Small intestine (tissue), 16 donors: ENCODE measurements around the gene MYOZ1. TPM values are rescaled to one million over a fixed set of nuclear protein-coding genes. Genes with fewer than 3 reads are reported as not detected.
"Not testable (repeated sequence)": the region's sequence is repeated elsewhere in the genome, so short reads cannot be mapped to it uniquely, and the experiment has no call there.

ENCODE experiments used
- DNase-seq, 2 donors: peaks; one replicate each; pipeline versions ENCODE4 v3.0.0 to v3.0.0-alpha.2; 2013
- FAIRE-seq: peaks from 2 replicates; lab custom pipeline; 2012; peaks lifted over from hg19 to GRCh38; lab: Jason Lieb, UNC
- H3K27ac ChIP-seq, 3 donors: one replicate each; pipeline ENCODE4 v1.5.1; 2013; ENCODE audit warnings: low read length in 2 of 3, mild to moderate bottlenecking in 2 of 3, control low read depth in 1 of 3, inconsistent platforms in 1 of 3, low read depth in 1 of 3, moderate library complexity in 1 of 3
- H3K27me3 ChIP-seq, 3 donors: one replicate each; pipeline ENCODE4 v1.6.1; 2013; ENCODE audit warnings: low read length in 3 of 3, inconsistent platforms in 1 of 3; ENCODE audit not compliant: control insufficient read depth in 3 of 3, insufficient read depth in 3 of 3
- H3K36me3 ChIP-seq, 3 donors: one replicate each; pipeline ENCODE4 v1.6.1; 2013; ENCODE audit warnings: low read length in 3 of 3, inconsistent platforms in 1 of 3, low read depth in 1 of 3, mild to moderate bottlenecking in 1 of 3, moderate library complexity in 1 of 3; ENCODE audit not compliant: control insufficient read depth in 3 of 3, insufficient read depth in 2 of 3
- H3K4me1 ChIP-seq, 3 donors: one replicate each; pipeline ENCODE4 v1.6.1; 2013; ENCODE audit warnings: low read length in 2 of 3, inconsistent platforms in 1 of 3, low read depth in 1 of 3, mild to moderate bottlenecking in 1 of 3, moderate library complexity in 1 of 3; ENCODE audit not compliant: control insufficient read depth in 3 of 3, insufficient read depth in 2 of 3
- H3K4me3 ChIP-seq, 3 donors: one replicate each; pipeline ENCODE4 v1.5.1; 2013; ENCODE audit warnings: low read length in 3 of 3, control low read depth in 1 of 3, inconsistent platforms in 1 of 3, low read depth in 1 of 3, mild to moderate bottlenecking in 1 of 3, moderate library complexity in 1 of 3
- H3K9me3 ChIP-seq, 2 donors: one replicate each; pipeline ENCODE4 v1.6.1; 2013; ENCODE audit warnings: low read depth in 1 of 2, low read length in 1 of 2; ENCODE audit not compliant: control insufficient read depth in 2 of 2, insufficient read depth in 1 of 2
- WGBS, 3 donors: extraction: QIAGEN DNeasy Blood & Tissue Kit; methylation state at CpG; one replicate each; pipeline ENCODE4 v1.1.7; 2013; 5-methylcytosine and 5-hydroxymethylcytosine counted together
- long read RNA-seq, 10 donors: transcript quantifications; one replicate each; lab custom pipeline, GENCODE V29; 2026
- polyA plus RNA-seq, 4 donors: library from polyadenylated mRNA; stranded (reverse) in 3 of 4; unstranded in 1 of 4; fragments of 200-250 nt in 3 of 4; fragments of 120-200 nt in 1 of 4; gene quantifications; one replicate each; pipeline versions ENCODE4 v1.2.1 to v1.2.3, GENCODE V29; 2013
- donor health status: healthy with polysubstance abuse.
- donor health status: control.
- donor health status: control.
- donor health status: Bipolar disorder and iron deficiency.
- donor health status: healthy.

The MYOZ1 gene
- 1 to 10 TPM in 1 of 4 donors, under 1 TPM in 3; 0.37 to 2.0 (median 0.49) TPM for polyA plus RNA-seq
- long read RNA-seq, donor 1 = 0 reads
- long read RNA-seq, donor 2 = 0 reads
- long read RNA-seq, donor 3 = 0 reads
- long read RNA-seq, donor 4 = 0 reads
- long read RNA-seq, donor 5 = 0 reads
- long read RNA-seq, donor 6 = 0 reads
- long read RNA-seq, donor 7 = 0 reads
- long read RNA-seq, donor 8, transcript MYOZ1-201 (6 exons, 1,541 nt) = major isoform, 9 of 17 reads
- long read RNA-seq, donor 8, partial matches to known transcripts = 8 of 17 reads
- long read RNA-seq, donor 8, other reads (novel, unspliced or antisense) = 0 of 17 reads
- long read RNA-seq, donor 9 = 0 reads
- long read RNA-seq, donor 10, partial matches to known transcripts = 0 of 1 reads
- long read RNA-seq, donor 10, other reads (novel, unspliced or antisense) = 0 of 1 reads

GRCh38 chr10:73641328-73642060, at the start of gene MYOZ1:
Gene MYOZ1, minus strand, starts transcription at chr10:73641474. Its CDS starts 1,457 bp downstream, at chr10:73640017.
- H3K4me1 ChIP-seq = no peaks in the 10 kb centered on the region
- no peaks in the 10 kb centered on the region for H3K36me3 ChIP-seq
- no peaks in the 10 kb centered on the region for H3K9me3 ChIP-seq
- H3K4me3 ChIP-seq = no peak within 1 kb of the TSS
- 77 to 94% (median 82%) methylated on average over 9 of the region's 9 CpGs for WGBS, 3 donors
- no peaks in the 10 kb centered on the region for H3K27me3 ChIP-seq
- DNase-seq (no peak), FAIRE-seq (no peak)
- H3K27ac ChIP-seq = no peak within 1 kb of the TSS

- not testable (repeated sequence) for H3K4me1 ChIP-seq, H3K27me3 ChIP-seq, FAIRE-seq, H3K9me3 ChIP-seq, H3K27ac ChIP-seq, H3K36me3 ChIP-seq, H3K4me3 ChIP-seq, DNase-seq
- 92 to 99% (median 93%) methylated on average over 6 of the region's 6 CpGs for WGBS, 3 donors
These were observed 49.5 kb upstream of the MYOZ1 start for GRCh38 chr10:73690755-73691154.

- H3K4me3 ChIP-seq, H3K4me1 ChIP-seq, H3K9me3 ChIP-seq, H3K27me3 ChIP-seq, H3K27ac ChIP-seq, FAIRE-seq, H3K36me3 ChIP-seq, DNase-seq: not testable (repeated sequence)
- WGBS, 3 donors = 97 to 100% (median 97%) methylated on average over 5 to 27 of the region's 28 CpGs
These were observed 48.3 kb upstream of the MYOZ1 start for GRCh38 chr10:73689596-73689995.

- H3K4me3 ChIP-seq, H3K36me3 ChIP-seq, H3K9me3 ChIP-seq, H3K27ac ChIP-seq, DNase-seq, FAIRE-seq, H3K4me1 ChIP-seq, H3K27me3 ChIP-seq: not testable (repeated sequence)
- WGBS, 3 donors = 69 to 88% (median 77%) methylated on average over 1 of the region's 1 CpG
These were observed 46.4 kb upstream of the MYOZ1 start for GRCh38 chr10:73687641-73688040.

GRCh38 chr10:73674546-73674945, 33.3 kb upstream of the MYOZ1 start:
- not testable (repeated sequence) for H3K36me3 ChIP-seq, H3K4me3 ChIP-seq, H3K27me3 ChIP-seq, FAIRE-seq, DNase-seq, H3K9me3 ChIP-seq, H3K27ac ChIP-seq, H3K4me1 ChIP-seq
- WGBS, 3 donors = 92 to 93% (median 93%) methylated on average over 7 to 15 of the region's 20 CpGs

GRCh38 chr10:73668378-73668777, 27.1 kb upstream of the MYOZ1 start:
- H3K27me3 ChIP-seq, H3K4me3 ChIP-seq, DNase-seq, FAIRE-seq, H3K9me3 ChIP-seq, H3K27ac ChIP-seq, H3K36me3 ChIP-seq, H3K4me1 ChIP-seq: not testable (repeated sequence)
- 92 to 100% (median 100%) methylated on average over 2 to 3 of the region's 4 CpGs for WGBS, 3 donors

- not testable (repeated sequence) for DNase-seq, H3K36me3 ChIP-seq, H3K4me3 ChIP-seq, H3K27ac ChIP-seq, H3K27me3 ChIP-seq, H3K4me1 ChIP-seq, FAIRE-seq, H3K9me3 ChIP-seq
- 59 to 67% (median 62%) methylated on average over 4 of the region's 5 CpGs for WGBS, 3 donors
These were observed 25.0 kb upstream of the MYOZ1 start for GRCh38 chr10:73666153-73666809.

- H3K27ac ChIP-seq, H3K4me1 ChIP-seq, FAIRE-seq, H3K9me3 ChIP-seq, H3K4me3 ChIP-seq, DNase-seq, H3K36me3 ChIP-seq, H3K27me3 ChIP-seq: not testable (repeated sequence)
- 81 to 100% (median 92%) methylated on average over 2 to 3 of the region's 3 CpGs for WGBS, 3 donors
These were observed 24.3 kb upstream of the MYOZ1 start for GRCh38 chr10:73665581-73665980.
